Muscle of leg (tissue), 11 donors: ENCODE results near the gene GLIS2. TPM values are rescaled to one million over a fixed set of nuclear protein-coding genes. Genes with fewer than 3 reads are reported as not detected.
A peak's percentile ranks its signal among the peaks of the same experiment; 100 is the strongest.
"Not testable (repeated sequence)": the region's sequence is repeated elsewhere in the genome, so short reads cannot be mapped to it uniquely, and the experiment has no call there.

ENCODE experiments used
- DNase-seq: peaks from one replicate; pipeline ENCODE4 v3.0.0; 2013
- H3K27ac ChIP-seq: one replicate; pipeline ENCODE4 v1.5.1; 2013; ENCODE audit warnings: mild to moderate bottlenecking, low read length, control low read depth
- H3K27me3 ChIP-seq: one replicate; pipeline ENCODE4 v1.6.1; 2013; ENCODE audit warnings: low read length; ENCODE audit not compliant: control insufficient read depth, insufficient read depth
- H3K36me3 ChIP-seq: one replicate; pipeline ENCODE4 v1.6.1; 2013; ENCODE audit warnings: low read length; ENCODE audit not compliant: control insufficient read depth, insufficient read depth
- H3K4me1 ChIP-seq: one replicate; pipeline ENCODE4 v1.6.1; 2013; ENCODE audit warnings: low read length; ENCODE audit not compliant: control insufficient read depth, insufficient read depth
- H3K4me3 ChIP-seq: one replicate; pipeline ENCODE4 v1.5.1; 2013; ENCODE audit warnings: low read length, control low read depth
- H3K9me3 ChIP-seq: replicated peaks from 2 replicates; pipeline ENCODE4 v1.6.1; 2013; ENCODE audit warnings: low read depth, low read length; ENCODE audit not compliant: control insufficient read depth
- WGBS: methylation state at CpG from one replicate; pipeline ENCODE4 v1.1.5; 2013; ENCODE audit warnings: missing lambda C conversion rate; ENCODE audit not compliant: insufficient coverage; 5-methylcytosine and 5-hydroxymethylcytosine counted together
- polyA plus RNA-seq, 8 donors: library from polyadenylated mRNA; unstranded; fragments of 120-200 nt; gene quantifications; one replicate each; pipeline versions ENCODE4 v1.2.1 to v1.2.3, GENCODE V29; 2013; ENCODE audit warnings: inconsistent platforms in 1 of 8, low replicate concordance in 1 of 8; ENCODE audit not compliant: insufficient read length in 8 of 8, insufficient read depth in 1 of 8
- total RNA-seq: library from RNA; stranded (reverse); fragments of 120-200 nt; gene quantifications from one replicate; pipeline ENCODE4 v1.2.4, GENCODE V29; 2013

GLIS2 gene
- total and polyA plus RNA-seq, 9 donors = 6.5 to 30.1 (median 25.5) TPM

GRCh38 chr16:4344300-4344982 lies 28.6 kb downstream of the GLIS2 start:
- not testable (repeated sequence) for H3K9me3 ChIP-seq, H3K27me3 ChIP-seq, DNase-seq, H3K27ac ChIP-seq, H3K4me3 ChIP-seq
- peaks cover 27% of the 10 kb centered on the region for H3K36me3 ChIP-seq
- peaks cover 16% of the 10 kb centered on the region for H3K4me1 ChIP-seq
- WGBS = 59% methylated on average over 7 of the region's 10 CpGs

- WGBS = 79% methylated on average over 24 of the region's 26 CpGs
Measured at GRCh38 chr16:4344983-4345835, 29.3 kb downstream of the GLIS2 start.

GRCh38 chr16:4345836-4346781 lies 30.2 kb downstream of the GLIS2 start:
- Histone ChIP-seq H3K27ac (no peak overlapping the region), H3K36me3 (peaks cover 18% of the 10 kb centered on the region), H3K9me3 (no peaks in the 10 kb centered on the region), H3K4me3 (no peak overlapping the region), H3K4me1 (peaks cover 12% of the 10 kb centered on the region), H3K27me3 (no peaks in the 10 kb centered on the region)
- WGBS = 60% methylated on average over 1 of the region's 14 CpGs
- no peak for DNase-seq

More at GRCh38 chr16:4344983-4345835, 29.3 kb downstream of the GLIS2 start:
- DNase-seq = no peak
- peaks cover 12% of the 10 kb centered on the region for H3K4me1 ChIP-seq
- no peaks in the 10 kb centered on the region for H3K27me3 ChIP-seq
- H3K36me3 ChIP-seq = peaks cover 22% of the 10 kb centered on the region
- H3K9me3 ChIP-seq = no peaks in the 10 kb centered on the region
- no peak overlapping the region for H3K27ac ChIP-seq
- no peak overlapping the region for H3K4me3 ChIP-seq

- H3K36me3 ChIP-seq = peaks cover 11% of the 10 kb centered on the region
- no peak overlapping the region for H3K27ac ChIP-seq
- WGBS = 75% methylated on average over 6 of the region's 8 CpGs
- no peak overlapping the region for H3K4me3 ChIP-seq
- H3K27me3 ChIP-seq = no peaks in the 10 kb centered on the region
- no peaks in the 10 kb centered on the region for H3K9me3 ChIP-seq
- peaks cover 13% of the 10 kb centered on the region for H3K4me1 ChIP-seq
- DNase-seq = no peak
Measured at GRCh38 chr16:4347010-4347409, 31.1 kb downstream of the GLIS2 start.

GRCh38 chr16:4347765-4348509 lies 32.1 kb downstream of the GLIS2 start:
- H3K27ac ChIP-seq = no peak overlapping the region

GRCh38 chr16:4349332-4349731 lies 33.5 kb downstream of the GLIS2 start:
- no peak for DNase-seq
- H3K27ac ChIP-seq = no peak overlapping the region
- H3K36me3 ChIP-seq = peaks cover 4% of the 10 kb centered on the region
- 100% methylated on average over 1 of the region's 5 CpGs for WGBS
- no peaks in the 10 kb centered on the region for H3K27me3 ChIP-seq
- no peaks in the 10 kb centered on the region for H3K9me3 ChIP-seq
- peaks cover 13% of the 10 kb centered on the region for H3K4me1 ChIP-seq
- no peak overlapping the region for H3K4me3 ChIP-seq

More at GRCh38 chr16:4347765-4348509, 32.1 kb downstream of the GLIS2 start:
- Histone ChIP-seq H3K4me3 (no peak overlapping the region), H3K4me1 (peaks cover 13% of the 10 kb centered on the region), H3K27me3 (no peaks in the 10 kb centered on the region), H3K9me3 (no peaks in the 10 kb centered on the region), H3K36me3 (peaks cover 10% of the 10 kb centered on the region)
- no peak for DNase-seq
- 82% methylated on average over 17 of the region's 17 CpGs for WGBS

- no peak overlapping the region for H3K27ac ChIP-seq
- DNase-seq = no peak
- H3K27me3 ChIP-seq = no peaks in the 10 kb centered on the region
- H3K9me3 ChIP-seq = no peaks in the 10 kb centered on the region
- H3K4me1 ChIP-seq = peaks cover 13% of the 10 kb centered on the region
- WGBS = 23% methylated on average over 22 of the region's 24 CpGs
- H3K36me3 ChIP-seq = peaks cover 4% of the 10 kb centered on the region
- H3K4me3 ChIP-seq = peak overlapping the region; percentile 80
Measured at GRCh38 chr16:4350365-4350786, 34.5 kb downstream of the GLIS2 start.

GRCh38 chr16:4350787-4351659 lies 35.2 kb downstream of the GLIS2 start, which contains the start of gene PAM16:
PAM16 (minus strand) TSS chr16:4351321; CDS start chr16:4351234, 87 bp downstream.
- Histone ChIP-seq H3K4me3 (peak within 1 kb of the TSS; percentile 80), H3K9me3 (no peaks in the 10 kb centered on the region), H3K36me3 (peaks cover 4% of the 10 kb centered on the region), H3K27me3 (no peaks in the 10 kb centered on the region), H3K27ac (no peak within 1 kb of the TSS), H3K4me1 (peaks cover 13% of the 10 kb centered on the region)
- WGBS = under 1% methylated on average over 71 of the region's 81 CpGs
- peak; percentile 96 for DNase-seq
